Stimulated activated CD4-positive, alpha-beta T cell treated with anti-CD3 and anti-CD28 coated beads, Interleukin-12 subunit alpha, Interleukin-12 subunit beta, amount 100 ng/mL, for 24 hours (primary cell): Measurements from ENCODE around the gene EIF1.
"Not testable (repeated sequence)": the region's sequence is repeated elsewhere in the genome, so short reads cannot be mapped to it uniquely, and the experiment has no call there.

Experiments used
- DNase-seq, 2 experiments: peaks; one replicate each; pipeline ENCODE4 v3.0.0-alpha.2; 2020; ENCODE audit warnings: low read depth in 2 of 2

The EIF1 gene

DNA sequence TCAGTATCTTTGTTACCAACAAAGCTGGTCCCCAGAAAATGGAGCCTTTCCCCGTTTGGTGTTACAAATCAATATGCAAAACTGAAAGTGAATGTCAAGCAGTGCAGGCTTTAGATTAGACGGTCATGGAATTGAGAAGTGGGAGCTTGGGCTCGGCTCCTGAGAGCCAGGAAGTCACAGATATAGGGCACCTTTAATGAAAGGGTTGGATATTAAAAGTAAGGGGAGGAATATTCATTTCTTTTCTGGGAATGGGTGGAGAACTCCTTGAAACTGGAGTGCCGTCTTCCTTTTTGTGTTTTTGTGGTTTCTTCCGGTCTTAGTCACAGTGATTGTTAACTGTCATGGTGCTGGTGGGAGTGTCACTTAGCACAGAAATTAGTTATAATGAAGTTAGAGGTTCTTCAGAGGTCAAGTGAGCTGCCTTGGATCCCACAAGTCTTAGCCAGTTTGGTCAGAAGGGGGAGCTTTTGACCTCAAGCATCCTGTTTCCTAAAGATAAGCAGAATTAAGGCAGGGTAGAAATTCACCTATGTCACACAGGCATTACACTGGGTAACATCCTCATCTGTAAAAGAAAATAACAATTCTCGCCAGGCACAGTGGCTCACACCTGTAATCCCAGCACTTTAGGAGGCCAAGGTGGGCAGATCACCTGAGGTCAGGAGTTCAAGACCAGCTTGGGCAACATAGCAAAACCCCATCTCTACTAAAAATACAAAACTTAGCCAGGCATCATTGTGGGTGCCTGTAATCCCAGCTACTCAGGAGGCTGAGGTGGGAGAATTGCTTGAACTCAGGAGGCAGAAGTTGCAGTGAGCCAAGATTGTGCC, 9.6 kb upstream of the EIF1 start:
- DNase-seq = peak in 1 of 2 experiments; percentile 46

DNA sequence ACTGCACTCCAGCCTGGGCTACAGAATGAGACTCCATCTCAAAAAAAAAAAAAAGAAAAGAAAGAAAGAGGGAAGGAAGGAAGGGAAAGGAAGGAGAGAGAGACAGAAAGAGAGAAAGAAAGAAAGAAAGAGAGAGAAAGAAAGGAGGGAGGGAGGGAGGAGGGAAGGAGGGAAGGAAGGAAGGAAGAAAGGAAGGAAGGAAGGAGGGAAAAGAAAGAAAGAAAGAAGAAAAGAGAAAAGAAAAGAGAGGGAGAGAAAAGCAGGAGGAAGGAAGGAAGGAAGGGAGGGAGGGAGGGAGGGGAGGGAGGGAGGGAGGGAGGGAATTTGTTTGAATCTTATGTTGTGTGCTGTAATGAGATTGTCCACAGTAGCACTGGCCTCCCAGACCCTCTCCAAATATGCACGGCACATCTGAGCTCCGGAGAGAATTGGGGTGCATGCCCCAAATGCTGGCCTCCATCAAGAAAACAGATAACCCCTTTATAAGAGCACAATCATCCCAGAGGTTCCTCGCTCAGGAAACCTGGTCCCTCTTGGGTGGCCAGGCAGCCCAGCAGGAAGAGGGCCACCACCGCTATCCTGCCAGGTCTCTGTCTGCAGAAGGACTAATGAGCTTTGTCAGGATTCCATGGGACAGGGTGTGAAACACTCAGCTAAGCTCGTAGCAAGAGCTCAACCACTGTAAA, 8.8 kb upstream of the EIF1 start:
- DNase-seq = no peak

DNA sequence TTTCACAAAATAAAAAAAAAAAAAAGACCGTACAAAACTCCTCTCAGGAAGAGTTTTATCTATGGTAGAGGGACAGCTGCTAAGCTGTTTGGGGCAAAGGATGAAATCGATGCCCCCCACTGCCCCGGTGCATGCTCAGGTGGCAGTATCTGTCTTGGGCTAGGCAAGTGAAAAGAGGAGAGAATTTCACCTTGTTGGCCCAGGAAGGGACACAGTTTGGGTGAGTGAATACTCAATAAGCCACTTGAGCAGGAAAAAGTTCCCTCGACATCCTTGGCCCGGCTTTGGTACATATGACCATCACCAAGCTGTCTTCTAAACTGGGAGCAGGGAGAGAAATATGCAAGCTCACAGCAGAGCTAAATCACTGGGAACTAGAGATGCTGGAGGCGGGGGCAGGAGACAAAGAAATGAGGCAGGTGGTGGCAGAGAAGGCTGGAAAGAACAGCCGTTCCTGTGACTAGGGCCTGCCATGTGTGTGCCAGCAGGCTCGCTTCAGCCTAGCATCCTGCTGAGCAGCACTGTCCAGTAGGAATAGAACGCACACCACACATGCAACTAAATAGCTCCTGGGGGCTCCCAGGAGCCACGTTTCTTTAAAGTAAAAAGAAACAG, 8.2 kb upstream of the EIF1 start:
- DNase-seq = no peak

DNA sequence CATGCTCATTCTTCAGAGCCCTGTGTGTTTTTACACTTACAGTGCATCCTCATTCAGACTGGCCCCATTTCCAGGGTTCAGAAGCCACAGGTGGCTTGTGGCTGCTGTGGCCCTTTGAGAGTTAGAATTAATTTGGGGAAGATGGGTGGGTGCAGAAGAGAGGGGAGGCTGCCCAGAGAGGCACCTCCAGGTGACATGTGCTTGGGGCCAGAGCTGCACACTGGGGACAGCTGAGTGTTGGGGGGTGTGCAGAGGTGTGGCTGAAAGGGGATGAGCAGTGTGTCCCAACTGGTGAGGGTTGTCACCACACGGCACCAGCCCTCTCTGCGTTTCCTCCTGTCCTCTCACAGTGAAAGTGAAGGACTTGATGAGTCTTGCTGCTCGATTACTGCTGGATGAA, 6.9 kb upstream of the EIF1 start:
- DNase-seq = no peak

DNA sequence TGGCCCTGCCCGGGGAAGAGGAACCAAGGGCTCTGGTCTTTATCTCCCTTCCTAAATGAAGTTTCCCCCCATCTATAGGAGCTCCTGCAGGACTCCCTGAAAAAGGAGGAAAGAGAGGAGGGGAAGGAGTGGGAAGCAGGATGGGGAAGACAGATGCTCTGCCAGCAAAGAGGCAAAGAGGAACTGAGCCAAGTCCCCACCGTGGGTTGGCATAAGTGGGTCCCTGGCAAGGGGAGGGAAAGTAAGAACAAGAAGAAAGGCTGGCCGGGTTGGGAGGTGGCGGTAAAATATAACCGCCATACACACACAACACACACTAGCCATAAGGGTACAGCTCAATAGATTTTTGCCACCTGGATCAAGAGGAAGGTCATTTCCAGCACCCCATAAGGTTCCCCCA, 6.1 kb upstream of the EIF1 start:
- DNase-seq = no peak

DNA sequence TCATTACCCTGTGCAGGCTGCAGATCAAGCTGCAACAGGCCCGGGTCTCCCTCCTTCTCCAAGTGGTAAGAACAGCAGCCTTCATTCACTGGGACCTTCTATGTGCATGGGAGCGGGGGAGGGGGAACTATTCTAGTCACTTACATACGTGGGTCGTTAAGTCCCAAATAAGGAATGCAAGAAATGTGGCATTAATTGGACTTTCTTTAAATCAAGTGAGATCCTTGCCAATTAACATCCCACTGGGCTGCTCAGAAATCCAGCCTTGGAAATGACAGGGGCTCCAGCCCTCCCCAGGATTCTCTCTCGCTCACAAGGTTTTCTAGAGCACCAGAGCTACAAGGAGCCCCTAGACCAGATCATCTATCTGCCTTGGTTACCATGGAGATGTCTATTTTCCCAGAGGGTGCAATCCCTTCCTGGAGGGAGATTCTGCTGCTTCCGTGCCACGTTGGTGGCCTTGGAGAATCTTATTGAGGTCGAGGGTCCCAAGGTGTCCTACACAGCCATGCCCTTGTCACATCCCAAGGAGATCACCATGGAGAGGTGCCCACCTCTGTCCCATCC, 5.2 kb upstream of the EIF1 start:
- no peak for DNase-seq

DNA sequence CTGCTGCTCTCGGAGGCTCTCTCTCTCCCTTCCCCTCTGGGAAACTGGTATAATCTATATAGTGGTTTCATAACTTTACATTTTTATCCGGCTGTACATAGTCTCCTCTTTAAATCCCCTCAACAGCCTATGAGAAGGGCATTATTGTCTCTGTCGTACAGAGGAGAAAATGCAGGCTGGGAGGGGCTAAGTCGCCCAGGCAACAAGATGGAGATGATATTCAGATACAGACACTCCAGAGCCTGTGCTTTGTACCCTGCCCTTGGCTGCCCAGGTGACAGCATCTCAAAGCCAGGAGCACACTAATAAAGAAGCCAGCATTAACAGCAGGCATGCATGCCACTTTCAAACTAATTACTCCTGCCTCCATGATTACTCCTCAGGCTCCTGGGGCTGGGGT, 4.7 kb upstream of the EIF1 start:
- DNase-seq = no peak

DNA sequence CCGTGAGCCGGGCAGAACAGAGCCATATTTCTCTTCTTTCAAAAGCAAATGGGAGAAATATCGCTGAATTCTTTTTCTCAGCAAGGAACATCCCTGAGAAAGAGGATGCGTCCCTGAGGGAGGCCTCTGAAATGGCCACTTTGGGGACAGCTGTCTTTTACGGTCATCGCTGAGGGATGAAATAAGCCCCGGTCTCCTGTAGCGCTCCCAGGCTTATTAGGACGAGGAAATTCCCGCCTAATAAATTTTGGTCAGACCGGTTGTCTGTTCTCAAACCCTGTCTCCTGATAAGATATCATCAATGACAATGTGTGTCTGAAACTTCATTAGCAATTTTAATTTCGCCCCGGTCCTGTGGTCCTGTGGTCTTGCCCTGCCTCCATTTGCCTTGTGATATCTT, 2.9 kb upstream of the EIF1 start:
- not testable (repeated sequence) for DNase-seq

DNA sequence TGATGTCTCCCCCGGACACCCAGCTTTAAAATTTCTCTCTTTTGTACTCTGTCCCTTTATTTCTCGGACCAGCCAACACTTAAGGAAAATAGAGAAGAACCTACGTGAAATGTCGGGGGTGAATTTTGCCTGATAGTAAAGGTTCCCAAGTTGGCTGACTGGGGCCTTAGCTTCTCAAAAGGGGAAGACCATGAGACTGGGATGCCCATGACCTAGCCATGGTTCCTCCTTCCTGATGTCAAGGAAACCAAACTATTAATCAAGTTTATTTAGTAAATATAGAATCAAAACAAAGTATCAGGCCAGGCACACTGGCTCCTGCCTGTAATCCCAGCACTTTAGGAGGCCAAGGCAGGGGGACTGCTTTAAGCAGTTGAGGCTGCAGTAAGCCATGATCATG, 2.4 kb upstream of the EIF1 start:
- DNase-seq = no peak

DNA sequence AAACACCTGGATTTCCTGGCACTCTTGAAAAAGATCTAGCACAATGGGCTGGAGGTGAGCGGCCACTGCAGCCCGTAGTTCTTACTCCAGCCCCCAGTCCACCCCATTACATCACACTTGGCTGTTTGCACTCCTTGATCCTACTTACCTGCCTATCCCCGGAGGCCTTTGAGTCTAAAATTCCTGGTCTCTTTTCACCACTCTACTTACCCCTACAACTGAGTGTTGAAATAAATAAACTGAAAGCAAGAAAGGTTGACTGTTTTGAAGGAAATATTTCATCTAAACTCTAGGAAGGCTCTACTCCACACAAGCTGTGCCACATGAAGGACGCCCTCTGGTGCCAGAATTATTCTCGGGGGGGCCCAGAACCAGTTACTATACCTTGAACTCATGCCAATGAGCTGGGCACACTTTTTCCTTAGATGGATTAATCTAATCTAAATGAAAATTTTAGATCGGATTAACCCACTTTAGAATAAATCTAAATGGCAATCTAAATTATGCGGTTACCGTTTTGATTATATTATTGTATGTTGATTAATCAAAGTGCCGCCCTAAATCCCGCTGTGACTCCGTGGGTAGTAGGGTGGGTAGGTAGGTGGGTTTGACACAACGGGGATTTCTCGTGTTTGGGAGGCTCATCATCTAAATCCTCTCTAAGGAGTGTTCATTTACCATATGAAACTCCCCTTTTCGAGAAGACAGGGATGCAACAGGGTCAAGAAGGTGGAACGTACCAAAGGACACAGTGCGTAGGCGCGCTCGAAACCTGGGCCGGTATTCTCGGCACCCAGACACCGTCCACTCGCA, 651 bp upstream of the EIF1 start:
- DNase-seq = peak in 1 of 2 experiments; percentile 47

DNA sequence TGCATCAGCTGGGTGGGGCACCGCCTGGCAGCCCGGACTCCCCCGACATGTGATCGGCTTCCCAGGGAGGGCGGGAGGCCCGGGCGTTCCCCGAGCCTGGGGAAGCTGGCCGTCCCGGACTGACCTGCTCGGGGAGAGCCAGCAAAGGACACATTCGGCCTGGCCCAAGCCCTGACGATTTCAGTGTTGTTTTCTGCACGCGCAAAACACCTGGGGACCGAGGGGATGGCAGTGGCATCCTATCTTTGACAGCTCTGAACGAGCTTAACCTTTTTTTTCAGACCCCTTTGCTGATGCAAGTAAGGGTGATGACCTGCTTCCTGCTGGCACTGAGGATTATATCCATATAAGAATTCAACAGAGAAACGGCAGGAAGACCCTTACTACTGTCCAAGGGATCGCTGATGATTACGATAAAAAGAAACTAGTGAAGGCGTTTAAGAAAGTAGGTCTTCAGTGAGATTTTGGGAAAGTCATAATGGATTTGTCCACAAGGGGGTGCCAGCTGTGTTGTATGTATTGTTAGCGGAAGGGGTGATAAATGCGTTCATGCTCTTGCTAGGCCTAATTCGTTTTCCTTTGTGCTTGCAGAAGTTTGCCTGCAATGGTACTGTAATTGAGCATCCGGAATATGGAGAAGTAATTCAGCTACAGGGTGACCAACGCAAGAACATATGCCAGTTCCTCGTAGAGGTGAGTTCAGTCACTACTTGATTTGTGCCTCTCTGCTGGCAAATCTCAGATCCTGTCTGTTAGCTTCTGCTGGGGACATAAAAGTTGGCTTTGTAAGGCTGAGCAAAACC, 1.0 kb downstream of the EIF1 start:
- peak in 1 of 2 experiments; percentile 41 for DNase-seq

DNA sequence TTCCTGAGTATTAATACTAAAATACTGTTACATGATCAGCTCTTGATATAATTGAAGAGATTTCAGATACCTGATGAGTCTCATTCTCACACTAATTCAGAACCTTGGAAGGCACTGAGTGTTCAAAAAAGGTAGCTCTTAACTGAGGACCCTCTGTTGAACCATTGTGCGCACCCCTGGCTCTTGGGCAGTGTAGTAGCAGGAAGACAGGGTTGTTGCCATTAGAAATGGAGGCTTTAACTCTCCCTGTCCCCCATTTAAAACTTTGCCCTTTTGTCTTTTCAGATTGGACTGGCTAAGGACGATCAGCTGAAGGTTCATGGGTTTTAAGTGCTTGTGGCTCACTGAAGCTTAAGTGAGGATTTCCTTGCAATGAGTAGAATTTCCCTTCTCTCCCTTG, 1.8 kb downstream of the EIF1 start:
- DNase-seq = no peak

DNA sequence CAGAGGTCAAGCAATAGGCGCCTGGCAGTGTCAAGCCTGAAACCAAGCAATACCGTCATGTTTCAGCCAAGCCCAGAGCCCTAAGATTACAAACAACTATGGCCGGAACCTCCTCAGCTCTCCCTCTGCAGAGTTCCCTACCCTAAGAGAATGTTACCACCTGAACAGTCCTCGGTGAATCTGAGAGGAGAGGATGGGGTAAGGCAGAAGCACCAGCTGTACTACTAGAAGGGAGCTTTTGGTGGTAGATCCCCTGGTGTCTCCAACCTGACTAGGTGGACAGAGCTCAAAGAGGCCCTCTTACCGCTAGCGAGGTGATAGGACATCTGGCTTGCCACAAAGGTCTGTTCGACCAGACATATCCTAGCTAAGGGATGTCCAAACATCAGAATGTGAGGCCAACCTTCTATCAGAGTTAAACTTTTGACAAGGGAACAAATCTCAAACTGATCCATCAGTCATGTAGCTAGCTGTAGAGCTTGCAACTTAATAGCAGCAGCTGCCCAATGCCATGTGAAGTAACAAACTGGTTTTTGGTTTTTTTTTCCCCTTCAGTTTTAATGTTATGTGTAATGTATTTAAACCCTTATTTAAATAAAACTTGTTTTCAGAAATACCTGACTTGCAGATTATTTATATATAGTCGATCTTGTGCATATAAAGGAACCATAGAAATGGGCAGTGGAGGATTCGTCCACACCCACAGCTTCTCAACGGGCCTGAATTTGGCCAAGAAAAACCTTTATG, 2.5 kb downstream of the EIF1 start:
- DNase-seq = no peak

DNA sequence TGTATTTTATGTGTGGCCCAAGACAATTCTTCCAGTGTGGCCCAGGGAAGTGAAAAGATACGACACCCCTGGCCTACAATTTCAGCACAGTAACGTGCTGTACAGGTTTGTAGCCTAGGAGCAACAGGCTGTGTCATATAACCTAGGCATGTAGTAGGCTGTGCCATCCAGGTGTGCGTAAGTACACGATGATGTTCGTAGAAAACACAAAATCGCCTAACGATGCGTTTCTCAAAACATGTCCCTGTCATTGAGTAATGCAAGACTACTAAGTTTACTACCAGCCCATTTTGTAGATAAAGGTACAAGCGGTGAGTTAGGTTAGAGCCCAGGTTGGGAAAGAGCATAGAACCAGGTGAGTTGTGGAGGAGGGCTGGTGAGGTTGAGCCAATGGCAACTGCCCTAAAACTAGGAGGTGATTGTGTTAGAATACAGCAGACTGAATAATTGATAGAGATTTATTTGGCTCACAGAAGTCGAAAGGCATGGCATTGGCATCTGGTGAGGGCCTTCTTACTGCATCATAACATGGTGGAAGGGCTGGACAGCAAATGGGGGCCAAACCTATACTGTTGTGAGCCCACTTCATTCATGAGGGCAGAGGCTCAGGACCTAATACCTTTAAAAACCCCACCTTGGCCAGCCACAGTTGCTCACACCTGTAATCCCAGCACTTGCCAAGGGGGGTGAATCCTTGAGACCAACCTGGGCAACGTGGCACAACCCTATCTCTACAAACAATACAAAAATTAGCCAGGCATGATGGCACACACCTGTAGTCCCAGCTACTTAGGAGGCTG, 4.2 kb downstream of the EIF1 start:
- no peak for DNase-seq

DNA sequence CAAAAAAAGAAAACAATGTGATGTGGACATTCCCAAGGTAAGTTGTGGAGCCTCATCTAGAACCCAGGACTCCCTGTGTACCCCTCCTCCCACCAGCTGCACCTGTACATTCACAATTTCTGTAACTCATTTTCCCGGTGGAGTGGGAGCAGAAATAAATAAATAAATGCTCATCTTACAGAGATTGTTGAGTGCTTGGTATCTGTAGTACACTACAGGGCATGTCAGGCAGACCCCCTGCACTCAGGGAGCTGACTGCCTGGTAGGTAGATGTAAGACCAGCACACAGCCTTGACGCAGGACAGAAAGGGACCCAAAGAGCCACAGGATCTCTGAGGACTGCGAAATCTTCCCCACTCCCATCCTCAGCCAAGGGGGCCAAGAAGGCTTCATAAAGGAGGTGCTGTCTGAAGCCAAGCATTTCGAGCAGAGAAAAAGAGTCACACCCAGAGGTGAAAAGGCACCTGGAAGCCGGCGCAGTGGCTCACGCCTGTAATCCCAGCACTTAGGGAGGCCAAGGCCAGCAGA, 6.5 kb downstream of the EIF1 start:
- no peak for DNase-seq

DNA sequence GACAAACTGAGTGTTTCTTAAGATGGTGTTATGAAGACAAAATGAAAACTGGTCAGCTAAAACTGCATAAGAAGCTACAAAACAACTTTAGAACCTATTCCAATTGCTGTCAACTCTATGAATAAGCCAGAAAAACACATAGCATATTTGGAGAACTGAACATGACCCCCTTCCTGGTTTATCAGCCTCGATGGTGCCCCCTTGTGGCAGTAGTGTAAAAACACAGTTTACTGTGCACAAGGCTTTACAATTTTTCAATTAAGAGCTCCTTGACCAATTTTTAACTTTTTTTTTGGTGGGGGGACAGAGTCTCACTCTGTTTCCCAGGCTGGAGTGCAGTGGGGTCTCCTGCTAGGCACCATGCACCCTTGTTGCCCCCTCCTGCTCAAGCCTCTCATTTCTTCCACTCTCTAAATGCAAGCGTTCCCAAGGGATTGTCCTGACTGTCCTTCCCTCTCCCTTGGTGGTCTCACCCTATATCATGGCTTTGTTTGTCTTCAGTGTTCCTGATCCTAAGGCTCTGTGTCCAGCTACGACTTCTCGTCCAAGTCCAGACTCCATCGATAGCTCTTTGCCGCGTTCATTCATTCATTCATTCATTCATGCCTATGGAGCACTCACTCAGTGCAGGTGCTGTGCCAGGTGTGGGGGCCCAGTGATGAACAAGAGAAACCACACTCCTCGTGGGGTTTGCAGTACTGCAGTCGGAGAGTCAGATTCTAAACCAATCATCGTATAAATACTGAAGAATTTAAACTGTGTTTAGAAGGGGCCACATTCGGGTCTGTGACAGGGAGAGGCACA, 7.5 kb downstream of the EIF1 start:
- DNase-seq = peak; percentile 45 to 66

DNA sequence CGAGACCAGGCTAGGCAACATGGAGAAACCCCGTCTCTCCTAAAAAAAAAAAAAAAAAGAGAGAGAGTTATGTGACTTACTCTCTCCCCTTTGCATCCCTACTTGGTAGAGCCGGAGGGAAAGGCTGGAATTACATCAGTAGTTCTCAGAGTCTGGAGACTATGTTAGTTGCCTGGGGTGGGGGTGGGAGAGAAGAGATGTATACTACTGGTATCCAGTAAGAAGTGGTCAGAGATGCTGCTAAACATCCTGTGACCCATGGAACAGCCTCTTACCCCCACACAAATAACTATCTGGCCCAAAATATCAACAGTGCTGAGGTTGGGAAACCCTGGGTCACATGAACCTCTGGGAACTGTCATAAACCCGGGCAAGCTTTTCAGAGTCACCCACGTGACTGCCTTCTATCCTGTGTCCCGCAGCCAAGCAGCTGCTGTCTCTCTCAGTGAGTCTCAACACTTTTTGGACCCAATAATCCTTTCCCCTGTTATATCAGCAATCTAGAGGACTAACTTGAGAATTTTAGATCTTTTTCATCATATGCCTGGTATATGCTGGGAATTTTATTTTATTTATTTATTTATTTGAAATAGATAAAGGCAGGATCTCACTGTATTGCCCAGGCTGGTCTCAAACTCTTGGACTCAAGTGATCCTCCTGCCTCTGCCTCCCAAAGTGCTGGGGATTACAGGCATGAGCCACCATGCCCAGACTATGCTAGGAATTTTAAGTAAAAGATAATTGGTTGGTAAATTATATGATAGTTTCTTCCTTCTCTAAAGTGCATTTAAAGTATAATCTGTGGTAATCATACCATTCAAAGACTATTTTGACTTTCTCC, 8.7 kb downstream of the EIF1 start:
- DNase-seq = no peak
